Stimulated activated memory B cell treated with anti-CD40 and anti-IgM and Interleukin-4, amounts not matched to agents 10 μg/mL and 1 μg/mL and 100 μg/mL, for 72 hours (primary cell): ENCODE measurements around the gene SPEG.

Source experiments
- ATAC-seq: fragments of 150-1000 bp; cut with Tn5 transposase; 2 replicates; pipeline ENCODE4 v1.10.0; 2021
- H3K27ac Mint-ChIP-seq: one replicate; pipeline ENCODE4 v1.8.0; 2022; ENCODE audit warnings: mild to moderate bottlenecking, mixed read lengths
- H3K27me3 Mint-ChIP-seq: one replicate; pipeline ENCODE4 v1.8.0; 2022; ENCODE audit warnings: mixed read lengths
- H3K36me3 Mint-ChIP-seq: one replicate; pipeline ENCODE4 v1.8.0; 2022; ENCODE audit warnings: mixed read lengths
- H3K4me1 Mint-ChIP-seq: one replicate; pipeline ENCODE4 v1.8.0; 2022; ENCODE audit warnings: mixed read lengths
- H3K4me3 Mint-ChIP-seq: one replicate; pipeline ENCODE4 v1.8.0; 2022; ENCODE audit warnings: mild to moderate bottlenecking, moderate library complexity, mixed read lengths
- H3K9me3 Mint-ChIP-seq: one replicate; pipeline ENCODE4 v1.8.0; 2022; ENCODE audit warnings: mixed read lengths

The SPEG gene

DNA sequence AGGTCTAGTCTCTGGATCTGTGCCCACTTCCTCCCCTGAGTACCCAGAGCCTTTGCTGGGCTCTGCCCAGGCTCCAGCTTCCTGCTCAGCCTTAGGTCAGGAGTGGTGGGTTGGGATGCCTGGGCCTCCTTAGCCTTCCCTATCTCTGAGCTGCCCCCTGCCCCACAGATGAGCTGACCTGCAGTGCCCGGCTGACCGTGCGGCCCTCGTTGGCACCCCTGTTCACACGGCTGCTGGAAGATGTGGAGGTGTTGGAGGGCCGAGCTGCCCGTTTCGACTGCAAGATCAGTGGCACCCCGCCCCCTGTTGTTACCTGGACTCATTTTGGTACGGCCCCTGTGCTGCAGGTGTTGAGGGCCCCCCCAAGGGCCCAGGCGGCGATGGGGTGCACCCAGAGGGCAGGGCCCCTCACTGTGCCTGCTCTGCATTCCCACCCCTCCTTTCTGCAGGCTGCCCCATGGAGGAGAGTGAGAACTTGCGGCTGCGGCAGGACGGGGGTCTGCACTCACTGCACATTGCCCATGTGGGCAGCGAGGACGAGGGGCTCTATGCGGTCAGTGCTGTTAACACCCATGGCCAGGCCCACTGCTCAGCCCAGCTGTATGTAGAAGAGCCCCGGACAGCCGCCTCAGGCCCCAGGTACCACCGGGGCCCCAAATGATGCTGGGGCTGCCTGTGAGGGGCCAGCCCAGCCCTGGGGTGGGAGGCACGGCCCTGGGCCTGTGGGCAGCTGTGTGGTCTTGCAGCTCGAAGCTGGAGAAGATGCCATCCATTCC, 34.0 kb downstream of the SPEG start:
- no peak overlapping the region for H3K27ac Mint-ChIP-seq
- no peak for ATAC-seq
- peaks cover 44% of the 10 kb centered on the region for H3K27me3 Mint-ChIP-seq
- no peaks in the 10 kb centered on the region for H3K4me1 Mint-ChIP-seq
- no peaks in the 10 kb centered on the region for H3K9me3 Mint-ChIP-seq
- H3K4me3 Mint-ChIP-seq, result no peak overlapping the region
- no peaks in the 10 kb centered on the region for H3K36me3 Mint-ChIP-seq

DNA sequence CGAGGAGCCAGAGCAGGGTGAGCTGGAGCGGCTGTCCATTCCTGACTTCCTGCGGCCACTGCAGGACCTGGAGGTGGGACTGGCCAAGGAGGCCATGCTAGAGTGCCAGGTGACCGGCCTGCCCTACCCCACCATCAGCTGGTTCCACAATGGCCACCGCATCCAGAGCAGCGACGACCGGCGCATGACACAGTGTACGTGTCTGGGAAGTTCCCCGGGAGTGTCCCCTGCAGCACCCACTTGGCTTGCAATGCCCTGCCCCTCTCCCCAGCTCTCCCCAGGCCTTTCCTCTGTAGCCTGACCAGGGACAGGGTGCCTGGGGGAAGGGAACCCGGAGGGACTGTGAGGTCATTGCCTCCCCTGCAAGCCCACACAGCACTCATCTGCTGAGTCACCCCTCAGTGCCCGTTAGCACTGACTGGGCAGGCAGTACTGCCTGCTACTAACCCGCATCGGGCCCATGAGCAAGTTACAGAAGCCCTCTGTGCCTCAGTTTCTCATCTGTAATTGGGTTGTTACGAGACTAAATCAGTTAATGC, 34.6 kb downstream of the SPEG start:
- no peaks in the 10 kb centered on the region for H3K4me1 Mint-ChIP-seq
- ATAC-seq, result no peak
- no peaks in the 10 kb centered on the region for H3K9me3 Mint-ChIP-seq
- no peak overlapping the region for H3K27ac Mint-ChIP-seq
- H3K27me3 Mint-ChIP-seq, result peaks cover 47% of the 10 kb centered on the region
- H3K4me3 Mint-ChIP-seq, result no peak overlapping the region
- H3K36me3 Mint-ChIP-seq, result no peaks in the 10 kb centered on the region

DNA sequence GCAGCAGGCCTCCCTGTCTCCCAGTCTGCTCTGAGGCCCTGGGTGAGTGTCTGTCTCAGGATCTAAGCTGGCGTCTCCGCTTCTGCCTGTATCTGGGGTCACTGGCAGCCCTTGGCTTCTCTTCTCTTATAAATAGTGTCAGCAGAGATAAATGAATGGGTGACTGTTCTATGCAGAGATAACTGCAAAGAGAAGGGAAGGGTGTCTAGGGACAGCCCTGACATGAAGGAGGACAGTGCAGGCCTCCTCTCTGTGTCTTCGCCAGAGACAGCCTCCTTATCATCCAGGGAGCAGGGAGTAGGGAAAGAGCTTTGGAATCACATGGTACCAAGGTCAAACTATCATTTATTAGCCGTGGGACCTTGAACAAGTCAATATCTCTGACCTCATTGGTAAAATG, 35.8 kb downstream of the SPEG start:
- Mint-ChIP-seq H3K9me3 (no peaks in the 10 kb centered on the region), H3K27ac (no peak overlapping the region), H3K4me3 (no peak overlapping the region), H3K4me1 (no peaks in the 10 kb centered on the region), H3K36me3 (no peaks in the 10 kb centered on the region), H3K27me3 (peaks cover 51% of the 10 kb centered on the region)
- no peak for ATAC-seq

DNA sequence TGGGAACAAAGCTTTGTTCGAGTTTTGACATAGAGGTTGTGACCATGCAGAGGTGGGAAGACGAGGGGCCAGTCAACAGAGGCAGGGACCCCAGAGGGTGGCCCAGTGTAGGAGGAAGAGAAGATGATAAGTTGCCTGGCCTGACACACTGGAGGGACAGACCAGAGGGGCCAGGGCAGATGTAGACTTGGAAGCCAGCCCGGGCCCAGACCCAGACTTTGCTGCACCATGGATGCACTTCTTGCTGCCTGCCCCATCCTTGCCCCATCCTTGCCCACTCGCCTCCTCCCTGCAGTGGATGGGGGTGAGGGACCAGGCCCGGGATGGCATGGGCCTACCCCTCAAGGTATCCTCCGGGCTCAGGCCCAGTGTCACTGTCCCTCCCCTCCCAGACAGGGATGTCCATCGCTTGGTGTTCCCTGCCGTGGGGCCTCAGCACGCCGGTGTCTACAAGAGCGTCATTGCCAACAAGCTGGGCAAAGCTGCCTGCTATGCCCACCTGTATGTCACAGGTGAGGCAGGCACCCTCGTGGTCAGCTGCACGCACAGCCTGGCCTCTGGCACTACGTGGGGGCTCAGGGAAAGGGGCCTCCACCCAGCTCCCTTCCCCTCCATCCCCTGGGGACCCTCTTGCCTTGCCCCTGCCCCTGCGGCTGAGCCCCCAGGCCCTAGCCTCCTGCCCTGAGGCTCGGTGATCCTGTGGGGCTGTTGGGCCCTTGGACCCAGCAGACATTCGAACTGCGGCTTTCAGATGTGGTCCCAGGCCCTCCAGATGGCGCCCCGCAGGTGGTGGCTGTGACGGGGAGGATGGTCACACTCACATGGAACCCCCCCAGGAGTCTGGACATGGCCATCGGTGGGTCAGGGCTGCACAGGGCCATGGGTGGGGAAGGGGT, 37.1 kb downstream of the SPEG start:
- H3K27me3 Mint-ChIP-seq, result peaks cover 64% of the 10 kb centered on the region
- peak; percentile 29 for ATAC-seq
- no peak overlapping the region for H3K27ac Mint-ChIP-seq

DNA sequence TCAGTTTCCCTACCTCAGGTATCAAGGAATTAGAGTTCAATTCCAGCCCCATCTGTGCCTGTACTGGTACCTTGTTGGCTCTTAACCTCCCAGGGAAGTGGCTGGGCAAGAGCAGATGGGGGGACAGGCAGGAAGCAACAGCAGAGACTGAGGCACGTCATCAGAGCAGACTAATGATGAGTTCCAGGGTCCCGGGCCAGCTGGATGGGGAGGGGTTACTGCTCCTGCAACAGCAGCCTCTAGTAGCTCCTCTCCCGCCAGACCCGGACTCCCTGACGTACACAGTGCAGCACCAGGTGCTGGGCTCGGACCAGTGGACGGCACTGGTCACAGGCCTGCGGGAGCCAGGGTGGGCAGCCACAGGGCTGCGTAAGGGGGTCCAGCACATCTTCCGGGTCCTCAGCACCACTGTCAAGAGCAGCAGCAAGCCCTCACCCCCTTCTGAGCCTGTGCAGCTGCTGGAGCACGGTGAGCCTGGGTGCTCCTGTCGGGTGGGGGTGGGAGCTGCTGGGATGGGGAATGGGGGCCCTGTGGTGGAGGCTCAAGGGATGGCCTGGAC, 38.1 kb downstream of the SPEG start:
- Mint-ChIP-seq H3K4me3 (no peak overlapping the region), H3K27me3 (peaks cover 73% of the 10 kb centered on the region)

More for the DNA sequence above, 37.1 kb downstream of the SPEG start:
- no peaks in the 10 kb centered on the region for H3K9me3 Mint-ChIP-seq
- no peak overlapping the region for H3K4me3 Mint-ChIP-seq
- no peaks in the 10 kb centered on the region for H3K36me3 Mint-ChIP-seq
- peaks cover 5% of the 10 kb centered on the region for H3K4me1 Mint-ChIP-seq

DNA sequence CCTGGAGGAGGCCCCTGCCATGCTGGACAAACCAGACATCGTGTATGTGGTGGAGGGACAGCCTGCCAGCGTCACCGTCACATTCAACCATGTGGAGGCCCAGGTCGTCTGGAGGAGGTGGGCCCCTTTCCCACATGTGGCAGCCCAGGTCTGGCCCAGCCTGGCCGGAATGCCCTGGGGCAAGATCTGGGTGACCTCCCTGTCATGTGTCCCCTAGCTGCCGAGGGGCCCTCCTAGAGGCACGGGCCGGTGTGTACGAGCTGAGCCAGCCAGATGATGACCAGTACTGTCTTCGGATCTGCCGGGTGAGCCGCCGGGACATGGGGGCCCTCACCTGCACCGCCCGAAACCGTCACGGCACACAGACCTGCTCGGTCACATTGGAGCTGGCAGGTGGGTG, 38.9 kb downstream of the SPEG start:
- no peaks in the 10 kb centered on the region for H3K9me3 Mint-ChIP-seq
- ATAC-seq, result no peak
- H3K36me3 Mint-ChIP-seq, result no peaks in the 10 kb centered on the region
- H3K4me1 Mint-ChIP-seq, result peaks cover 5% of the 10 kb centered on the region
- no peak overlapping the region for H3K27ac Mint-ChIP-seq
- peaks cover 73% of the 10 kb centered on the region for H3K27me3 Mint-ChIP-seq
- H3K4me3 Mint-ChIP-seq, result no peak overlapping the region

More for the DNA sequence above, 38.1 kb downstream of the SPEG start:
- Mint-ChIP-seq H3K4me1 (peaks cover 5% of the 10 kb centered on the region), H3K27ac (no peak overlapping the region), H3K9me3 (no peaks in the 10 kb centered on the region), H3K36me3 (no peaks in the 10 kb centered on the region)
- no peak for ATAC-seq

DNA sequence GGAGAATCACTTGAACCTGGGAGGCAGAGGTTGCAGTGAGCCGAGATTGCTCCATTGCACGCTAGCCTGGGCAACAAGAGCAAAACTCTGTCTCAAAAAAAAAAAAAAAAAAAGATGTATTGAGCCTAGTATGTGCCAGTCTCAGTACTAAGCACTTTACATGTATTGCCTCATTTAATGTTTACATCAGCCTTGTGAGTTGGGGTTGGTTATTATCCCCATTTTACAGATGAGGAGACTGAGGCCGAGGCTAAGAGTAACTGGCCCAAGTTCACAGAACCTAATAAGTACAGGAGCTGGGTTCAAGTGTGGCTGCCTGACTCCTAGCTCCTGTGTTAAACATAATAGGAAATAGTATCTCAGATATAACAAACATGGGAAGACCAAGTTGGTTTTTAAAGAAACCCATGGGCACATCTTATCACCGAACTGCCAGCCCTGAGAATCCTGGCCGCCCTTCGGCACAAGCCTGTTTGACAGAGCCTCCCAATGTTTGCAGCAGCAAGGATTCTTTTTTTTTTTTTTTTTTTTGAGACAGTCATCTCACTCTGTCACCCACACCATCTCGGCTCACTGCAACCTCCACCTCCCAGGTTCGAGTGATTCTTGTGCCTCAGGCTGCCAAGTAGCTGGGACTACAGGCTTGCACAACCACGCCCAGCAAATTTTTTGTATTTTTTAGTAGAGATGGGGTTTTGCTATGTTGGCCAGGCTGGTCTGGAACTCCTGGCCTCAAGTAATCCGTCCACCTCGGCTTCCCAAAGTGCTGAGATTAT, 39.8 kb downstream of the SPEG start:
- peaks cover 76% of the 10 kb centered on the region for H3K27me3 Mint-ChIP-seq

DNA sequence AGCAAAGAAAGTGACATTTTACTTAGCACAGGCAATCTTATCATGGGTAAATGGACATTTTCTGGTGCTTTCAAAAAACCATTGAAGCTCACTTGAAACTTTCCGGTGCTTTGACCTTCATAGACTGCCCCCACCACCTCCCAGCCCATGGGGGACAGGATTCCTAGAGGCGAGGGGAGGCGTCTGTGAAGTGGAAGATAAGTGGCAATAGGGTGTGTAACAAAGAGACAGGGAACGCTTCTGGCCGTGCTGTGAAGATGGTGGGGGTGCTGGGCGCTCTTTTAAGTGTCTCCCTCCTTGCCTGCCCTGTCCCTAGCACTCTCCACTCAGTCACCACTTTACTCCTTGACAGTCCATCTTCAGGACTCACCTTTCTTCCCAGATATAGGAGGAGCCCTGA, 40.6 kb downstream of the SPEG start:
- H3K27ac Mint-ChIP-seq, result no peak overlapping the region
- H3K9me3 Mint-ChIP-seq, result no peaks in the 10 kb centered on the region
- no peak for ATAC-seq
- H3K36me3 Mint-ChIP-seq, result no peaks in the 10 kb centered on the region
- H3K4me3 Mint-ChIP-seq, result no peak overlapping the region
- H3K27me3 Mint-ChIP-seq, result peaks cover 76% of the 10 kb centered on the region
- H3K4me1 Mint-ChIP-seq, result peaks cover 5% of the 10 kb centered on the region

More for the DNA sequence above, 39.8 kb downstream of the SPEG start:
- no peak overlapping the region for H3K4me3 Mint-ChIP-seq
- H3K4me1 Mint-ChIP-seq, result peaks cover 5% of the 10 kb centered on the region
- ATAC-seq, result no peak
- H3K9me3 Mint-ChIP-seq, result no peaks in the 10 kb centered on the region
- no peak overlapping the region for H3K27ac Mint-ChIP-seq
- no peaks in the 10 kb centered on the region for H3K36me3 Mint-ChIP-seq

DNA sequence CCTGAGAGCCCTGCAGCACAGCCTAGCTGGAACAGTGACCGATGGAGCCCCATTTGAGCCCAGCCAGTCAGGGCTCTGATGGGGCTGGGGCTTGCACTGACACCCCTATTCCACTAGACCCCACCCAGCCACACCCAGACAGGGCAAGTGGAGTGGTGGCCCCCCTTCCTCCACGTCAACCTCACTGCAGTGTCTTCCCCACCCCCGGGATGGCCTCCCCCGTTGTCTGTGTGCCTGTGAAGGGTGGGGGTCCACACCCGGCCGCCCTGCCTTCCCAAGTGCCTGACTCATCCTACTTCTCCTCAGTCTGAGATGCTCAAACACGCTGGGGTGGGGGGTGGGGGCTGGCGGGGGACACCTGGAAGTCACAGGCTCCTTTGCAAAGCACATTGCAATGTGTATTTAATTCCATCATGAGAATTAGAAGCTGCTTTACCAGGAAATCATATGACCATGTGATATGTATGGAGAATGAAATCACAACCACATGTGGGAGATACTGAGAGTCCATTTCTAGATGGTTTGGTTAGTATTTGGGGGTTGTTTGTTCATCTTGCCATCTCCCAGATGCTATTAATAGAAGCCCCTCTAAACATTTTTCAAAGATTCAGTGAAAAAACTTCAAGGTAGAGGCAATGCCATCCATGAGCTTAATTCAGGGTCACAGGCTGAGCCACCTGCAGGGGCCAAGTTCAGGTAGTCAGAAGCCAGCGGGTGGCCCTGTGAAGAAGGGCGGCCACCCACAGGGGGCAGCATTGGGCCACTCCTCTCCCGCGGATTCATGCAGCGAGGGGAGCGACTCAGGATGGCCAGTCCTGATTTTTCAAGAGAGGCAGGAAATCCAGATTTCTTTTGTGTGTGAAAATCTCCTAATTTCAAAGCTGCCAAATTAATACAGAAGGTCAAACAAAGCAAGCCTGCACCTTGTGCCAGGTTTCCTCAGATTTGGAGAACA, 41.3 kb downstream of the SPEG start:
- Mint-ChIP-seq H3K4me1 (peaks cover 5% of the 10 kb centered on the region), H3K9me3 (no peaks in the 10 kb centered on the region), H3K27me3 (peaks cover 76% of the 10 kb centered on the region), H3K27ac (no peak overlapping the region), H3K4me3 (no peak overlapping the region), H3K36me3 (no peaks in the 10 kb centered on the region)
- ATAC-seq, result no peak

DNA sequence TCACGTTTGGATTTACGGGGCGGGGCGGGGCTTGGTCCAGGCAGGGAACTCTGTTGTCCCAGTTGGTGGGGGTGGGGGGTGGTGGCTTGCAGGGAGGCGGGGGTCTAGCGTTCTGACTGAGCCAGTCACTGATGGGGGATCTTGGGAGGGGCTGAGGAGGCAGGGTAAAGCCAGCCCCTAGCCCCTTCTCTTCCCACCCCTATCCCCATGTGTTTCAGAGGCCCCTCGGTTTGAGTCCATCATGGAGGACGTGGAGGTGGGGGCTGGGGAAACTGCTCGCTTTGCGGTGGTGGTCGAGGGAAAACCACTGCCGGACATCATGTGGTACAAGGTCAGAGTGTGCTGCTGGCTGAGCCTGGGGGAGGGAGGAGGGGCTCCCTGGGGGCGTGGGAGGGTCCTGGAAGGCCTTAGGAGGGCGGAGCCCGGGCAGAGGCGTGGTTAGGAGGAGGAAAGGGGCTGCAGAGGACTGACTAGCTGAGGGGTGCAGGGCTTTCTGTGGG, 42.1 kb downstream of the SPEG start:
- Mint-ChIP-seq H3K27me3 (peaks cover 76% of the 10 kb centered on the region), H3K36me3 (no peaks in the 10 kb centered on the region), H3K9me3 (no peaks in the 10 kb centered on the region), H3K27ac (no peak overlapping the region), H3K4me1 (peaks cover 5% of the 10 kb centered on the region), H3K4me3 (no peak overlapping the region)
- no peak for ATAC-seq

DNA sequence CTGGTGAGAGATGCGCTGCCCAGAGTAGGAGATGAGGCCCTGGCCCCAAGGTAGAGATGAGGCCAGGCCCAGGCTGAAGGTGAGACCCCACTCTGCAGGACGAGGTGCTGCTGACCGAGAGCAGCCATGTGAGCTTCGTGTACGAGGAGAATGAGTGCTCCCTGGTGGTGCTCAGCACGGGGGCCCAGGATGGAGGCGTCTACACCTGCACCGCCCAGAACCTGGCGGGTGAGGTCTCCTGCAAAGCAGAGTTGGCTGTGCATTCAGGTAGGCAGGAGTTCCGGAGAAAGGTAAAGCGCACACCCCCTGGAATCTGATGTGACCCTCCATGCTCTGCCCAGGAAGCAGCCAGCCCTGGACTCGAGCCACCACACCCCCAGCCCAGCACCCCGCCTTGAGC, 42.5 kb downstream of the SPEG start:
- peaks cover 76% of the 10 kb centered on the region for H3K27me3 Mint-ChIP-seq
- ATAC-seq, result no peak
- no peak overlapping the region for H3K4me3 Mint-ChIP-seq
- H3K36me3 Mint-ChIP-seq, result no peaks in the 10 kb centered on the region
- peaks cover 5% of the 10 kb centered on the region for H3K4me1 Mint-ChIP-seq
- no peaks in the 10 kb centered on the region for H3K9me3 Mint-ChIP-seq
- H3K27ac Mint-ChIP-seq, result no peak overlapping the region

DNA sequence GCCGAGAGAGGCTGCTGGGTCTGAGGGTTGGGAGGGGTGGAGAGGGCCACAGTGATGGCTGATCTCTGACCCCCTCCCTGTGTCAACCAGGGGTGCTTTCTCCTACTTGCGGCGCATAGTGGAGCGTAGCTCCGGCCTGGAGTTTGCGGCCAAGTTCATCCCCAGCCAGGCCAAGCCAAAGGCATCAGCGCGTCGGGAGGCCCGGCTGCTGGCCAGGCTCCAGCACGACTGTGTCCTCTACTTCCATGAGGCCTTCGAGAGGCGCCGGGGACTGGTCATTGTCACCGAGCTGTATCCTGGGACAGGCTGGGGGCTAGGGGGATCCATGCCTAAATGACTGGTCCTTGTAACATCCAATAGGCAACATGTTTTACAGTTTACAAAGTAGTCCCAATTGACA, 43.2 kb downstream of the SPEG start:
- Mint-ChIP-seq H3K36me3 (no peaks in the 10 kb centered on the region), H3K4me1 (peaks cover 5% of the 10 kb centered on the region), H3K9me3 (no peaks in the 10 kb centered on the region), H3K4me3 (no peak overlapping the region), H3K27ac (no peak overlapping the region), H3K27me3 (peaks cover 76% of the 10 kb centered on the region)
- ATAC-seq, result no peak

DNA sequence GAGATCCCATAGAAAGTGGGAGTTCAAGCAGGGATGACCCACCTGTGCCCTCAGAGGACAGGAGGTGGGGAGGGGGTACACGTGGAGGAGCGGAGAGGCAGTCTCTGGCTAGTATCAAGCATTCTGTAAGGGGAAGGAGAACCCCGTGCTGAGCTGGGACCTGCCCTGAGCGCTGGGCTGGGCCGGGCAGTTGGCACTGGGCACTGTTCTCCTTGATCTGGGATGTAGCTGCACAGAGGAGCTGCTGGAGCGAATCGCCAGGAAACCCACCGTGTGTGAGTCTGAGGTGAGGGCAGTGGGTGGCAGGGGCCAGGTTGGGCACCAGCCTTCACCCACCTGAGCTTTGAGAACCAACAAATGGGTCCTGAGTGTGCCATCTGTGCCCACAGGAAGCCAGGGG, 44.3 kb downstream of the SPEG start:
- Mint-ChIP-seq H3K4me3 (no peak overlapping the region), H3K27me3 (peaks cover 71% of the 10 kb centered on the region), H3K36me3 (no peaks in the 10 kb centered on the region), H3K4me1 (peaks cover 5% of the 10 kb centered on the region), H3K9me3 (no peaks in the 10 kb centered on the region), H3K27ac (no peak overlapping the region)
- no peak for ATAC-seq

DNA sequence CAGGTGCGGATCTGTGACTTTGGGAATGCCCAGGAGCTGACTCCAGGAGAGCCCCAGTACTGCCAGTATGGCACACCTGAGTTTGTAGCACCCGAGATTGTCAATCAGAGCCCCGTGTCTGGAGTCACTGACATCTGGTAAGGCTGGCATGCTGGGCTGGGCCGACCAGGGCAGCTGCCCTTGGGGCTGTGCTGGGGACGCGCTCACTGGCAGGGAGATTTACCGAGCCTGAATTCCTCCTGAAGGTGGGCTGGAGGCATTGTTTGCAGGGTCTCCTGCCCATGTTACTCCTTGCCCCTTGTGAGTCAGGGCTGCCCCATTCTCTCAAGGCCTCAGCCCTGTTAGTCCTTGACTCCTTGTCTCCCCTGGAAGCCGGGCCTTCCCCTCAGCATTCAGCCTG, 45.4 kb downstream of the SPEG start:
- no peaks in the 10 kb centered on the region for H3K9me3 Mint-ChIP-seq
- H3K27me3 Mint-ChIP-seq, result peaks cover 78% of the 10 kb centered on the region
- peaks cover 5% of the 10 kb centered on the region for H3K4me1 Mint-ChIP-seq
- no peak for ATAC-seq
- H3K36me3 Mint-ChIP-seq, result no peaks in the 10 kb centered on the region
- no peak overlapping the region for H3K27ac Mint-ChIP-seq
- H3K4me3 Mint-ChIP-seq, result no peak overlapping the region
